Measurements from ENCODE around the gene CHRNE.

The CHRNE gene

GRCh38 chr17:4945176-4945943 lies 42.5 kb upstream of the CHRNE start:
- Histone ChIP-seq H3K79me2 (ENCODE audit: low read length) (peaks cover 86% of the 10 kb centered on the region), H3K4me3 (ENCODE audit: low read length) (peak overlapping the region; percentile 99), H3K4me2 (ENCODE audit: low read length) (peak overlapping the region; percentile 98), H3K4me1 (ENCODE audit: low read length) (peaks cover 35% of the 10 kb centered on the region), H3K27me3 (ENCODE audit: low read depth, low read length) (no peaks in the 10 kb centered on the region), H2AFZ (ENCODE audit: low read depth, low read length) (no peak overlapping the region), H3K9me3 (ENCODE audit: insufficient read depth, low read length) (no peaks in the 10 kb centered on the region), H3K9ac (ENCODE audit: low read length) (peak overlapping the region; percentile 100), H4K20me1 (ENCODE audit: insufficient read depth, low read length) (peaks cover 30% of the 10 kb centered on the region), H3K36me3 (replicated peaks; ENCODE audit: low read depth, low read length) (peaks cover 54% of the 10 kb centered on the region), H3K27ac (ENCODE audit: low read length) (peak overlapping the region; percentile 100)
- TF ChIP-seq CTCF (IDR thresholded peaks at IDR 0.05; ENCODE audit: low read depth, low read length) = no peak
- TF ChIP-seq EZH2phosphoT487 (IDR thresholded peaks at IDR 0.05; ENCODE audit: low read depth) = no peak

DNA sequence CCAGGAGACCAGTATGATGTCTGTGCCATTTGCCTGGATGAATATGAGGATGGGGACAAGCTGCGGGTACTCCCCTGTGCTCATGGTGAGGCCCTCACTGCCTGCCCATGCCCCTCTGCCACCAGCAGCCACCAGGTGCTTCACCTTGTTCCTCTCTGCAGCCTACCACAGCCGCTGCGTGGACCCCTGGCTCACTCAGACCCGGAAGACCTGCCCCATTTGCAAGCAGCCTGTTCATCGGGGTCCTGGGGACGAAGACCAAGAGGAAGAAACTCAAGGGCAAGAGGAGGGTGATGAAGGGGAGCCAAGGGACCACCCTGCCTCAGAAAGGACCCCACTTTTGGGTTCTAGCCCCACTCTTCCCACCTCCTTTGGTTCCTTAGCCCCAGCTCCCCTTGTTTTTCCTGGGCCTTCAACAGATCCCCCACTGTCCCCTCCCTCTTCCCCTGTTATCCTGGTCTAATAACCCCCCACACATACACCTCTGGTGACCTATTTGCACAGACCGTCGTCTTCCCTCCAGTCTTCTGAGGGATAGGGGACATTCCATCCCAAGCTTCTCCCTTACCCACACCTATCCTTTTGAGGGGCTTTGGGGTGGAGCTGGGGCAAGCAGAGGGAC lies 41.8 kb upstream of the CHRNE start:
- Histone ChIP-seq H3K9ac (ENCODE audit: low read length) (peak overlapping the region; percentile 100), H3K27me3 (ENCODE audit: low read depth, low read length) (no peaks in the 10 kb centered on the region), H3K4me2 (ENCODE audit: low read length) (peak overlapping the region; percentile 98), H3K9me3 (ENCODE audit: insufficient read depth, low read length) (no peaks in the 10 kb centered on the region), H3K4me3 (ENCODE audit: low read length) (peak overlapping the region; percentile 99), H3K27ac (ENCODE audit: low read length) (peak overlapping the region; percentile 100), H3K4me1 (ENCODE audit: low read length) (peaks cover 35% of the 10 kb centered on the region), H4K20me1 (ENCODE audit: insufficient read depth, low read length) (peaks cover 30% of the 10 kb centered on the region), H3K79me2 (ENCODE audit: low read length) (peaks cover 83% of the 10 kb centered on the region), H2AFZ (ENCODE audit: low read depth, low read length) (no peak overlapping the region), H3K36me3 (replicated peaks; ENCODE audit: low read depth, low read length) (peaks cover 54% of the 10 kb centered on the region)
- no peak for TF ChIP-seq EZH2phosphoT487 (IDR thresholded peaks at IDR 0.05; ENCODE audit: low read depth)
- no peak for TF ChIP-seq CTCF (IDR thresholded peaks at IDR 0.05; ENCODE audit: low read depth, low read length)

GRCh38 chr17:4944163-4944553 lies 41.3 kb upstream of the CHRNE start:
- H4K20me1 ChIP-seq (ENCODE audit: insufficient read depth, low read length) = peaks cover 30% of the 10 kb centered on the region

More at GRCh38 chr17:4944163-4944553, 41.3 kb upstream of the CHRNE start:
- Histone ChIP-seq H3K4me1 (ENCODE audit: low read length) (peaks cover 35% of the 10 kb centered on the region), H3K27me3 (ENCODE audit: low read depth, low read length) (no peaks in the 10 kb centered on the region), H3K79me2 (ENCODE audit: low read length) (peaks cover 87% of the 10 kb centered on the region), H3K9me3 (ENCODE audit: insufficient read depth, low read length) (no peaks in the 10 kb centered on the region), H3K4me2 (ENCODE audit: low read length) (peak overlapping the region; percentile 98), H3K27ac (ENCODE audit: low read length) (peak overlapping the region; percentile 100), H3K4me3 (ENCODE audit: low read length) (peak overlapping the region; percentile 99), H3K36me3 (replicated peaks; ENCODE audit: low read depth, low read length) (peaks cover 54% of the 10 kb centered on the region), H2AFZ (ENCODE audit: low read depth, low read length) (no peak overlapping the region), H3K9ac (ENCODE audit: low read length) (peak overlapping the region; percentile 100)
- TF ChIP-seq EZH2phosphoT487 (IDR thresholded peaks at IDR 0.05; ENCODE audit: low read depth) (no peak), CTCF (IDR thresholded peaks at IDR 0.05; ENCODE audit: low read depth, low read length) (no peak)

Measured in OCI-LY3 (cell line).